IMR-90 (cell line): Measurements from ENCODE around the gene TRAPPC3. TPM values are rescaled to one million over a fixed set of nuclear protein-coding genes. Genes with fewer than 3 reads are reported as not detected.

Experiments
- ATAC-seq: fragments of 200-7000 bp; cut with Tn5 transposase; 2 replicates; pipeline ENCODE4 v1.9.1; 2020; ENCODE audit warnings: low read depth, mild to moderate bottlenecking, moderate library complexity
- BruUV-seq: library from RNA; stranded (reverse); fragments of 400-500 nt; replicated peaks from 2 replicates; lab custom pipeline; 2021; lab: Mats Ljungman, UMichigan
- CTCF ChIA-PET: fragments of 300-600 bp; formaldehyde crosslinking; extraction: SDS; loops from one replicate; lab custom pipeline; 2021; ENCODE audit warnings: antibody characterized with exemption; lab: Yijun Ruan, JAX
- POLR2A ChIA-PET: fragments of 300-600 bp; sonication (Branson Sonifier 250); formaldehyde crosslinking; loops from one replicate; lab custom pipeline; 2022; ENCODE audit warnings: antibody characterized with exemption; ENCODE audit not compliant: unreplicated experiment; lab: Charles Lee
- DNase-seq: peaks from one replicate; pipeline ENCODE4 v3.0.0; 2013
- H2AFZ ChIP-seq: replicated peaks from 2 replicates; pipeline ENCODE3; 2013; ENCODE audit warnings: low read length, mild to moderate bottlenecking; ENCODE audit not compliant: poor library complexity
- H2AK5ac ChIP-seq: 2 replicates; pipeline ENCODE4 v1.6.1; 2013; ENCODE audit warnings: low read depth, low read length, inconsistent platforms
- H2AK9ac ChIP-seq: replicated peaks from 2 replicates; pipeline ENCODE3; 2013; ENCODE audit warnings: mild to moderate bottlenecking, low read depth, low read length, moderate library complexity; ENCODE audit not compliant: poor library complexity
- H2BK120ac ChIP-seq: 2 replicates; pipeline ENCODE4 v1.6.1; 2013; ENCODE audit warnings: low read depth, low read length, inconsistent platforms
- H2BK15ac ChIP-seq: 3 replicates; pipeline ENCODE4 v1.6.1; 2013; ENCODE audit warnings: low read depth, low read length, inconsistent platforms
- H2BK20ac ChIP-seq: 2 replicates; pipeline ENCODE4 v1.6.1; 2013; ENCODE audit warnings: low read depth, mild to moderate bottlenecking, inconsistent platforms, low read length, moderate library complexity
- H2BK5ac ChIP-seq: 2 replicates; pipeline ENCODE4 v1.6.1; 2013; ENCODE audit warnings: mild to moderate bottlenecking, low read depth, low read length, inconsistent platforms; ENCODE audit not compliant: poor library complexity, severe bottlenecking
- H3K14ac ChIP-seq: replicated peaks from 2 replicates; pipeline ENCODE4 v1.6.1; 2013; ENCODE audit warnings: low read depth, low read length, inconsistent platforms
- H3K18ac ChIP-seq: 2 replicates; pipeline ENCODE4 v1.6.1; 2013; ENCODE audit warnings: low read depth, low read length, control low read depth
- H3K23ac ChIP-seq: 2 replicates; pipeline ENCODE4 v1.6.1; 2013; ENCODE audit warnings: low read depth, low read length, inconsistent platforms
- H3K27ac ChIP-seq: 2 replicates; pipeline ENCODE4 v1.5.1; 2013; ENCODE audit warnings: mild to moderate bottlenecking, control low read depth, low read length; ENCODE audit not compliant: insufficient read depth
- H3K27me3 ChIP-seq: 2 replicates; pipeline ENCODE4 v1.6.1; 2013; ENCODE audit warnings: low read length; ENCODE audit not compliant: control insufficient read depth, insufficient read depth
- H3K36me3 ChIP-seq: 2 replicates; pipeline ENCODE4 v1.6.1; 2013; ENCODE audit warnings: low read length, mixed read lengths; ENCODE audit not compliant: control insufficient read depth, insufficient read depth
- H3K4ac ChIP-seq: 2 replicates; pipeline ENCODE4 v1.6.1; 2013; ENCODE audit warnings: low read depth, low read length, inconsistent platforms
- H3K4me1 ChIP-seq: 2 replicates; pipeline ENCODE4 v1.6.1; 2013; ENCODE audit warnings: low read length, mixed read lengths; ENCODE audit not compliant: control insufficient read depth, insufficient read depth
- H3K4me2 ChIP-seq: 2 replicates; pipeline ENCODE4 v1.6.1; 2013; ENCODE audit warnings: low read depth, mild to moderate bottlenecking, control low read depth, low read length, moderate library complexity
- H3K4me3 ChIP-seq: 2 replicates; pipeline ENCODE4 v1.5.1; 2013; ENCODE audit warnings: low read depth, mild to moderate bottlenecking, control low read depth, low read length, moderate library complexity; ENCODE audit not compliant: insufficient read depth
- H3K56ac ChIP-seq: 2 replicates; pipeline ENCODE4 v1.6.1; 2013; ENCODE audit warnings: low read length, inconsistent platforms; ENCODE audit not compliant: insufficient read depth; ENCODE audit errors: extremely low read depth
- H3K79me1 ChIP-seq, 2 experiments: 2 replicates each; pipeline ENCODE4 v1.6.1; 2013; ENCODE audit warnings: low read length in 2 of 2, inconsistent platforms in 1 of 2, low read depth in 1 of 2
- H3K9ac ChIP-seq: 2 replicates; pipeline ENCODE4 v1.6.1; 2013; ENCODE audit warnings: low read depth, low read length, control low read depth
- H3K9me1 ChIP-seq: 2 replicates; pipeline ENCODE4 v1.6.1; 2013; ENCODE audit warnings: low read length, inconsistent platforms; ENCODE audit not compliant: insufficient read depth
- H3K9me3 ChIP-seq: 2 replicates; pipeline ENCODE4 v1.6.1; 2013; ENCODE audit warnings: low read length; ENCODE audit not compliant: control insufficient read depth, insufficient read depth
- H4K20me1 ChIP-seq: 2 replicates; pipeline ENCODE4 v1.6.1; 2013; ENCODE audit warnings: low read length, inconsistent platforms; ENCODE audit not compliant: insufficient read depth
- H4K5ac ChIP-seq: 2 replicates; pipeline ENCODE4 v1.6.1; 2013; ENCODE audit warnings: mild to moderate bottlenecking, low read depth, low read length, control low read depth
- H4K8ac ChIP-seq, 2 experiments: 2 replicates each; pipeline ENCODE4 v1.6.1; 2013; ENCODE audit warnings: low read depth in 2 of 2, low read length in 2 of 2, control low read depth in 1 of 2, inconsistent platforms in 1 of 2
- H4K91ac ChIP-seq: 2 replicates; pipeline ENCODE4 v1.6.1; 2013; ENCODE audit warnings: low read depth, low read length, inconsistent platforms; ENCODE audit not compliant: insufficient read depth
- MXI1 ChIP-seq: IDR thresholded peaks from 2 replicates; pipeline ENCODE4 v1.6.1; 2012; ENCODE audit warnings: low read depth, mild to moderate bottlenecking, low read length, moderate library complexity, borderline replicate concordance
- NFE2L2 ChIP-seq: fragments of 150-350 bp; IDR thresholded peaks from 2 replicates; pipeline ENCODE4 v1.6.1; 2016; ENCODE audit warnings: low read depth, mild to moderate bottlenecking, low read length
- RAD21 ChIP-seq: IDR thresholded peaks from 2 replicates; pipeline ENCODE4 v1.6.1; 2012; ENCODE audit warnings: low read length, improper control_type of control experiment
- RCOR1 ChIP-seq: IDR thresholded peaks from 2 replicates; pipeline ENCODE4 v1.6.1; 2012; ENCODE audit warnings: mild to moderate bottlenecking, low read length, improper control_type of control experiment; ENCODE audit not compliant: insufficient replicate concordance
- RFX5 ChIP-seq: IDR thresholded peaks from 2 replicates; pipeline ENCODE4 v1.8.0; 2012; ENCODE audit warnings: low read depth, mild to moderate bottlenecking, low read length, moderate library complexity
- WGBS, 2 experiments: methylation state at CpG; one replicate each; pipeline versions ENCODE4 v1.1.5 to v1.1.7; 2013; ENCODE audit warnings: missing lambda C conversion rate in 2 of 2; ENCODE audit not compliant: insufficient read length in 1 of 2; ENCODE audit errors: extremely low coverage in 2 of 2; 5-methylcytosine and 5-hydroxymethylcytosine counted together
- dilution Hi-C: fragments of 300-500 bp; cut with HindIII; formaldehyde crosslinking; loops from one replicate; pipeline ENCODE4 v1.14.3; 2018; ENCODE audit warnings: low sequenced_read_pairs; ENCODE audit not compliant: unreplicated experiment
- in situ Hi-C: fragments of 300-500 bp; cut with MboI; formaldehyde crosslinking; loops from 3 replicates; pipeline ENCODE4 v1.14.3; 2019; ENCODE audit warnings: low sequenced_read_pairs, inconsistent platforms, mixed read lengths
- intact Hi-C: fragments of 100-400 bp; cut with micrococcal nuclease; formaldehyde crosslinking; loops from 2 replicates; pipeline ENCODE4 v1.10.0; 2022
- polyA plus RNA-seq, 3 experiments: library from polyadenylated mRNA; depleted of rRNA; stranded (reverse); fragments of >200 nt; gene quantifications; 2 replicates each; pipeline ENCODE4 v1.2.3, GENCODE V29; 2012; ENCODE audit warnings: low replicate concordance in 1 of 3
- total RNA-seq: library from RNA; depleted of rRNA; stranded (reverse); fragments of >200 nt; gene quantifications from 2 replicates; pipeline ENCODE4 v1.2.3, GENCODE V29; 2012

Gene TRAPPC3
- total and polyA plus RNA-seq, 2 of the 4 experiments (the other 2 are of a cell fraction), result 76.0 to 77.8 TPM

DNA sequence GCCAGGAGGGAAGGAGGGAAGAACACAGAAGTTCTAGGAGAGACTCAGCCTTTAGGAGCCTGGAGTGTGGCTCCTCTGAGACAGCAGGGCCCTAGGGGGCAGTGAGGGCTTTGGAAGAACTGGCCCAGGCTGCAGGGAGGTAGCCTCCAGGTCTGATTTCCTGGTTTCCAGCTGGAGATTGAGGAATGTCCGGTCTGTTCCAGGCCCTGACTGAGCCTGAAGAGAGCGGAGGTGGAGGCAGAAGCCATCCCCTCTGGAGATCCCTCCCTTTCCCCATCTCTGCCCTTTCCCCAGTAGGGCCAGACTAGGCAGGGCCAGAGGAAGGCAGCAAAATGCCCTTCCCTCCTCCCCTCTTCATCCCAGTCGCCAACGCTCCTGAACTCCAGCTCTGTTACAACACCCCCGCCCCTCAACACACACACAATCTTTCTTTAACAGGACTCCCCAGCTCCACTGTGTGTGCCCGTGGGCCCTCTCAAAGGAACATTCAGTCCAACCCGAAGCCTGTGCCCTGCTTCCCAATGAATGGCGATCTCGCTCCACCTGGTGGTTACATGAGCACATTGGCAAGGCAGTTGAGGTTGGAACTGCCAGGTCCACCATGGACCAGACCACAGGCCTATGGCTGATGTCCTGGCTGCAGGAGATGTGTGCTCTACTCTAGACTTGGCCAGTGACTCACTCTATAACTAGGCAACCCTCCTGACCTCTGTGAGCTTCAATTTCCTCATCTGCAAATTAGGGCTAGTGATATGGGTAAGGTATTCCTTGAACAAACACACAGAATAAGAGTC lies 38.7 kb upstream of the TRAPPC3 start (continued):
- TF ChIP-seq RFX5 (no peak), RAD21 (peak; percentile 93), NFE2L2 (no peak), MXI1 (no peak)

DNA sequence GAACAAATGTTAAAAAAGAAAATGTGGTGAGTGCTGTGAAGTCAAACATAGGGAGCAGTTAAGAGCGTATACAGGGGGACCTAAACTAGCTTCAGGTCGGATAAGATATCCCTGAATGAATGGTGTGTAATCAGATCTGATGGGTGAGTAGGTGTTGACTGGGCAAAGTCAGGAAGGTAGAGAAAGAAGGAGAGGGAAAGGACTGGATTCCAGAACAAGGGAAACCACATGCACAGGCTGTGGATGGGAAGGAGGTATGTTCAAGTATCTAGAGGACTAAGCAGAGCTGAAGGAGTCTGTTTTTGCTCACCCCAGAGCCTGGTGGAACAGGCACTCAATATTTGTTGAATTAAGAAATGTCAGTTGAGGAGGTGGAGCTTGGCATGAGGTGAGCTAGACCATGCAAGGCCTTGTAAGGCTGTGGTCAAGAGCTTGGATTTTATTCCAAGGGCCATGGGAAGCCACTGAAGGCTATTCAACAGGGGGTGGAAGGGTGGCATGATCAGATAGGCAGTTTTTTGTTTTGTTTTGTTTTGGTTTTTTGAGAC lies 34.1 kb upstream of the TRAPPC3 start:
- Histone ChIP-seq H3K9ac (no peak overlapping the region), H2BK120ac (no peak overlapping the region), H2BK20ac (no peak overlapping the region), H4K91ac (no peak overlapping the region), H3K27ac (no peak overlapping the region), H3K18ac (no peak overlapping the region), H2AK9ac (peak overlapping the region; percentile 8), H3K56ac (no peak overlapping the region), H4K8ac (no peak overlapping the region), H3K23ac (no peak overlapping the region), H3K9me1 (peaks cover 5% of the 10 kb centered on the region; the same call in 1 of the 2 replicates), H3K4me2 (no peak overlapping the region), H2AFZ (no peak overlapping the region), H3K14ac (no peak overlapping the region), H3K36me3 (peaks cover 38% of the 10 kb centered on the region), H3K4me1 (peaks cover 5% of the 10 kb centered on the region), H4K5ac (no peak overlapping the region), H3K27me3 (no peaks in the 10 kb centered on the region), H3K9me3 (no peaks in the 10 kb centered on the region), H2BK15ac (no peak overlapping the region), H3K4ac (no peak overlapping the region), H4K20me1 (peaks cover 13% of the 10 kb centered on the region), H3K4me3 (no peak overlapping the region), H2AK5ac (no peak overlapping the region), H2BK5ac (no peak overlapping the region), H3K79me1 (peaks cover 10 to 36% of the 10 kb centered on the region in 2 experiments)
- ChIA-PET POLR2A (no interaction called here), CTCF (interaction anchor here (0.6 to 1.3 kb wide), 3 partner anchors 18 to 33 kb away, joined by 3 to 5 read pairs (median 3); no protein-coding TSS in a partner anchor)
- 59% methylated on average over 2 of the region's 2 CpGs; no CpG with 5 or more reads in 1 of the 2 experiments for WGBS, 2 experiments
- no TSS peak for BruUV-seq
- intact Hi-C loops, result no loop called here
- TF ChIP-seq RCOR1, result no peak
- ATAC-seq, result no peak
- in situ Hi-C loops, result no loop called here
- DNase-seq, result no peak
- dilution Hi-C loops, result no loop called here
